Measurements from ENCODE around the gene SCN5A. TPM values are rescaled to one million over a fixed set of nuclear protein-coding genes. Genes with fewer than 3 reads are reported as not detected.

The SCN5A gene
- total and polyA plus RNA-seq, 4 donors: 0.01 to 0.14 TPM; not detected in 2

GRCh38 chr3:38551026-38551832, 98.3 kb downstream of the SCN5A start:
- H3K4me1 ChIP-seq (ENCODE audit: control insufficient read depth in 4 of 4, insufficient read depth in 4 of 4, low read length in 3 of 4): no peaks in the 10 kb centered on the region
- no peak overlapping the region for H3K4me3 ChIP-seq (ENCODE audit: low read depth in 1 of 3, low read length in 3 of 3)
- H3K27ac ChIP-seq (ENCODE audit: low read depth in 1 of 2, low read length in 2 of 2): no peak overlapping the region
- no peaks in the 10 kb centered on the region for H3K9me3 ChIP-seq (ENCODE audit: control insufficient read depth in 4 of 4, low read length in 3 of 4)
- H3K36me3 ChIP-seq (ENCODE audit: control insufficient read depth in 4 of 4, insufficient read depth in 3 of 4, low read depth in 1 of 4, low read length in 3 of 4): no peaks in the 10 kb centered on the region
- no peaks in the 10 kb centered on the region for H3K27me3 ChIP-seq (ENCODE audit: control insufficient read depth in 4 of 4, insufficient read depth in 4 of 4, low read length in 3 of 4)
- TF ChIP-seq TAF1 (conservative IDR thresholded peaks at IDR 0.05) (no peak), RAD21 (IDR thresholded peaks at IDR 0.05) (no peak), REST (IDR thresholded peaks at IDR 0.05) (no peak), EGR1 (IDR thresholded peaks at IDR 0.05; ENCODE audit: low read depth in 2 of 2) (no peak), RXRA (IDR thresholded peaks at IDR 0.05) (no peak), SP1 (IDR thresholded peaks at IDR 0.05) (no peak), CTCF (IDR thresholded peaks at IDR 0.05; ENCODE audit: low read depth, low read length, missing input control) (no peak), FOXA1 (IDR thresholded peaks at IDR 0.05) (no peak), JUND (IDR thresholded peaks at IDR 0.05) (no peak), NR2F2 (IDR thresholded peaks at IDR 0.05) (no peak), HNF4G (IDR thresholded peaks at IDR 0.05) (no peak), GABPA (IDR thresholded peaks at IDR 0.05 in 1 of 2, conservative IDR thresholded peaks at IDR 0.05 in 1 of 2) (no peak)
- TF ChIP-seq, protein P1, sequence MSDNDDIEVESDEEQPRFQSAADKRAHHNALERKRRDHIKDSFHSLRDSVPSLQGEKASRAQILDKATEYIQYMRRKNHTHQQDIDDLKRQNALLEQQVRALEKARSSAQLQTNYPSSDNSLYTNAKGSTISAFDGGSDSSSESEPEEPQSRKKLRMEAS (IDR thresholded peaks at IDR 0.05): no peak
- TF ChIP-seq, protein P2, sequence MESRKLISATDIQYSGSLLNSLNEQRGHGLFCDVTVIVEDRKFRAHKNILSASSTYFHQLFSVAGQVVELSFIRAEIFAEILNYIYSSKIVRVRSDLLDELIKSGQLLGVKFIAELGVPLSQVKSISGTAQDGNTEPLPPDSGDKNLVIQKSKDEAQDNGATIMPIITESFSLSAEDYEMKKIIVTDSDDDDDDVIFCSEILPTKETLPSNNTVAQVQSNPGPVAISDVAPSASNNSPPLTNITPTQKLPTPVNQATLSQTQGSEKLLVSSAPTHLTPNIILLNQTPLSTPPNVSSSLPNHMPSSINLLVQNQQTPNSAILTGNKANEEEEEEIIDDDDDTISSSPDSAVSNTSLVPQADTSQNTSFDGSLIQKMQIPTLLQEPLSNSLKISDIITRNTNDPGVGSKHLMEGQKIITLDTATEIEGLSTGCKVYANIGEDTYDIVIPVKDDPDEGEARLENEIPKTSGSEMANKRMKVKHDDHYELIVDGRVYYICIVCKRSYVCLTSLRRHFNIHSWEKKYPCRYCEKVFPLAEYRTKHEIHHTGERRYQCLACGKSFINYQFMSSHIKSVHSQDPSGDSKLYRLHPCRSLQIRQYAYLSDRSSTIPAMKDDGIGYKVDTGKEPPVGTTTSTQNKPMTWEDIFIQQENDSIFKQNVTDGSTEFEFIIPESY (IDR thresholded peaks at IDR 0.05): no peak
- no peak for DNase-seq (ENCODE audit: low spot score)
- H3K9ac ChIP-seq (ENCODE audit: low read depth in 1 of 2, low read length in 2 of 2): no peak overlapping the region
- WGBS: 95% methylated on average over 30 of the region's 30 CpGs

Data from liver (tissue), 9 donors.